HG03520 (cell line): ENCODE results near the gene CRYGS.
"Not testable (repeated sequence)": the region's sequence is repeated elsewhere in the genome, so short reads cannot be mapped to it uniquely, and the experiment has no call there.

Experiments
- ATAC-seq: cut with Tn5 transposase; IDR thresholded peaks from one replicate; pipeline ENCODE4 v1.9.1; 2021; ENCODE audit warnings: mild to moderate bottlenecking, moderate library complexity; ENCODE audit not compliant: unreplicated experiment

Gene CRYGS

DNA sequence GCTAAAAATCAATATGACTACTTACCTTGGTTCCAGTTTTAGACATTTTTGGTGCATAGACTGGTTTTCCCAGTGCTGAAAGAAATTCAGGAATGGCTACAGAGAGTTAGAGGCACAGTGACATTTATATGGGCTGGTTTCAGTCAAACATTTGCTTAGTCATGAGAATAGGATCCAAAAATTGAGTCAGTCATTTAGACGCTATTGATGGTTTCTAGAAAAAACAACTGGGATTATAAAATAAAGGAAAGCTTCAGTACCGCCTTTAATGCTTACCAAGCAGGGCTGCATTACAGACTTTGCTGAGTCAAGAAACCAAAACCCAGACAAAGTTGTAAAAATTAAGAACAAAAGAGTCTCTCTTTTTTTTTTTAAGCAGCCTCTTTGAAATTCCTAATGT lies at the start of gene CRYGS:
TSS of gene CRYGS (minus strand) at position 100 of the 400 bp plus-strand sequence. CDS start at position 46, 54 bp downstream.
- no peak for ATAC-seq

DNA sequence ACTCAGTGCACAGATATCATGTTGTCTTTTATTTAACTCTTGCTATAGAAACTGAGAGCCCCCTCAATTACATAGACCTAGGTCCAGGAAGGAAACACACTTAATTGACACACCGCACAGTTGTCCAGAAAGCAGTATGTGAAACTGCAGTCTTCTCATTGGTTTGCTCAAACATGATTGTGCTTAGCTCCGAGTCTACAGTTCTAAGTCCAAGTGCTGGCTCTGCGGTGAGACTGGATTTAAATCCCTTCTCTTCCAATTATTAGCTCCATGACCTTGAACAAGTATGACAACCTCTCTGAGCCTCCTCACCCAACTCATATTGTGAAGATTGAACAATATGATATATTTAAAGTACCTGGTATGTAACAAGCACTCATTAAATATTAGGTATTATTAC lies 49.7 kb upstream of the CRYGS start:
- ATAC-seq, result no peak

- no peak for ATAC-seq
These were observed 48.5 kb upstream of the CRYGS start for GRCh38 chr3:186592682-186593081.

- no peak for ATAC-seq
These were observed 46.6 kb upstream of the CRYGS start for GRCh38 chr3:186590580-186591295.

- no peak for ATAC-seq
These were observed 45.8 kb upstream of the CRYGS start for GRCh38 chr3:186589856-186590579.

- ATAC-seq, result no peak
These were observed 44.9 kb upstream of the CRYGS start for GRCh38 chr3:186589121-186589520.

DNA sequence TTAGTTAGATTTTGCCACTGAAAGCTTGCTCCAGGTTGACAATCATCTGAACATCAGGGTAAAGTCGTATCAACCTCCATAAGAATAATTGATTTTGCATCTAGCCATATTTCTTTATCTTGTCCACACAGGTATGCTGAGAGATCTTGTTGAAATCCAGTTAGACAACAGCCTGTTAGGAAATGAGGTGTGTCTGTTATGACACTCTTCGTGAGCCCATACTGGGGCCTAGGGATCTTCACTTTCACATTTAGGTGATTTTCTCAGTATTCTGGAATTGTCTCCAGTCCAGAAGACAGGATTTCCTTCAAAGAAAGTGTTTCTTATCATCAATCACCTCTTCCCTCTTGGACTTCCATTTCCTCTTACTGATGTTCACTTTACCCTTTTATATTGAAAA lies 44.5 kb upstream of the CRYGS start:
- no peak for ATAC-seq

GRCh38 chr3:186587183-186587582 lies 43.0 kb upstream of the CRYGS start:
- ATAC-seq, result no peak

DNA sequence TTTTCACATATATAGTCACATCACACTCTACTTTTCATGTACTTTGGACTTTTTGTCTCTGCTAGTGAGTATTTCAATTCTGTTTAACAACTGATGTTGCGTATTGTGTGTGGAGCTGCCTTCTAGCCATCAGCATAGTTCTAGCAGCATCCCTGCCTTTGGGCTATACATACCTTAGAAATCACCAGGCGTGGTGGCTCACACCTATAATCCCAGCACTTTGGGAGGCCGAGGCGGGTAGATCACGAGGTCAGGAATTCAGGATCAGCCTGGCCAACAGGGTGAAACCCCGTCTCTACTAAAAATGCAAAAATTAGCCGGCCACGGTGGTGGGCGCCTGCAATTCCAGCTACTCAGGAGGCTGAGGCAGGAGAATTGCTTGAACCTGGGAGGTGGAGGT lies 42.1 kb upstream of the CRYGS start:
- not testable (repeated sequence) for ATAC-seq

GRCh38 chr3:186583831-186584230 lies 39.7 kb upstream of the CRYGS start:
- no peak for ATAC-seq

GRCh38 chr3:186582541-186582940 lies 38.4 kb upstream of the CRYGS start:
- ATAC-seq, result no peak

- ATAC-seq, result no peak
These were observed 36.6 kb upstream of the CRYGS start for GRCh38 chr3:186580785-186581184.

DNA sequence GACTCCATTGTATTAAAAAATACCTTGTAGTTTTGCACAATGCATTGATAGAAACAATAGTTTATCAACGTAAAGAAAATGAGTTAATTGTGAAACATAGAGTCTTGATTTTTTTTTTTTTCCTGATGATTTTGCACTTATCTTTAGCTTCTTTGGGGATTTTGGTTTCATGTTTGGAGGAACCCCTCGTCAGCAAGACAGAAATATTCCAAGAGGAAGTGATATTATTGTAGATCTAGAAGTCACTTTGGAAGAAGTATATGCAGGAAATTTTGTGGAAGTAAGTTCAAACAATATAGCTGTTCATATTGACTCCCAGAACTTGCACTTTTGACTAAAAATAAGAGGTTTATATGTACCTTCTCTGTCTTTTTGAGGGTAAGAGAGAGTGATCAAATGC lies 33.3 kb upstream of the CRYGS start:
- ATAC-seq, result no peak

- ATAC-seq, result no peak
These were observed 27.4 kb upstream of the CRYGS start for GRCh38 chr3:186571644-186572013.

DNA sequence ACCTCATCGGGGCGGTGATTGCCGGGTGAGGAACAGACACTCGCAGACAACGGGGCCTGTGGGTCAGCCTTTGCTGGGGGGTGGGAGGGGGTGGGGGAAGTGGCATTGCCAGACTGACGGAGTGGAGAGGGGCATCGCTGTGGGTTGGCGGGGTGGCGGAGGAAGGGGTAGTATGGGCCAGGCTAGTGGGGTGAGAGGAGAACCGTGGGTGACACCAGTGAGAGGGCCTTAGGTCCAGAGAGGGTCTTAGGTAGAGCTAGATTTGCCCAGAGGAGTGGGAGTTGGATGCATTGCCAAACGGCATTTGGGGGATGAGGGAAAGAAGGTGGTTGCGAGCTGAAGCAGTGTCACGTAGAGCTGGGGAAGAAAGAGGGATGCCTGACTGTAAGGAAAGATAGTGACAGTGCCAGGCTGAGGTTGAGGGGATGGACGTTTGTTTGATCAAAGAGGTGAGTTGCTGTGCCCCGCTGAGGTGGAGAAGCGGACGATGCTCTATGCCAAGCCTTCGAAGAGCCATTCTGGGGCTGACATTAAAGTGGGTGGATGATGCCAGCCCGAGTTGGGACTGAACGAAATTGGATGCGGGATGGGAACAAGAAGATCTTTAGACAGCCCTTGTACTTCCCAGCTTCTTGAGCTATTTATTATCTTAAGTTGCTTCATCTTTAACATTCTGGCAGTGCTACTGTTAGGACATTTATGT lies 26.9 kb upstream of the CRYGS start:
- ATAC-seq, result no peak

DNA sequence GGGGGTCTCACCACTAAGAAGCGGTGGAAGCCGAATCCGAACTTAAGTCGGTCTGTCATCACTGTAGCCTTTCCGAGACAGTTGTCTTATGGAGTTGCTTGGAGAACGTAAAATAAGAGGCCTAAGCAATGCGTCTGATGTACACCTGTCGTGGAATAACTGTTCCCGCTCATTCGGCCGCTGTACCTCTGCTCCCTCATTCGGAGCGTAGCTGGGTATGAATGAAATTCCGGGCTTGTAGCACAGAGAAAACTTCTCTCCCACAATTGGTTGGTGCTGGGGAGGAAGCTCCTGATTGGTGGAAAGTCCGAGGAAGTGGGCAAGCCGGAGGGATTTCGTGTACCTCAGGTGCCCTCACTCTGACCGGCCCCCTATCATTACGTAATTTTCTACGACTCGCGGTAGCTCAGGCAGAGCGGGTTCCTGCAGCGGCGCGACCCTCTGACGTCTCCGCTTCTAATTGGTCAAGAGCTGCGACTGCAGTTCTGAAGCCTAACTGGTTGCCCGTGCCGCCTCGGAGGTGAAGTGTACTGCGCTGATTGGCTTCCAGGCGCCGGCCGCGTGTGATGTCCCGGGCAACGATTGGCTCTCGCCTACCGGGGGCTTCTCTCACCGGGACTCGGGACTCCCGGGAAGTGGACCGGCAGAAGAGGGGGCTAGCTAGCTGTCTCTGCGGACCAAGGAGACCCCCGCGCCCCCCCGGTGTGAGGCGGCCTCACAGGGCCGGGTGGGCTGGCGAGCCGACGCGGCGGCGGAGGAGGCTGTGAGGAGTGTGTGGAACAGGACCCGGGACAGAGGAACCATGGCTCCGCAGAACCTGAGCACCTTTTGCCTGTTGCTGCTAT lies 26.1 kb upstream of the CRYGS start, which contains the start of gene DNAJB11:
TSS of gene DNAJB11 (plus strand) at position 625 of the 845 bp plus-strand sequence. CDS start at position 803, 178 bp downstream.
- peak; percentile 84 for ATAC-seq

- no peak for ATAC-seq
These were observed 25.6 kb upstream of the CRYGS start for GRCh38 chr3:186569779-186570095.

DNA sequence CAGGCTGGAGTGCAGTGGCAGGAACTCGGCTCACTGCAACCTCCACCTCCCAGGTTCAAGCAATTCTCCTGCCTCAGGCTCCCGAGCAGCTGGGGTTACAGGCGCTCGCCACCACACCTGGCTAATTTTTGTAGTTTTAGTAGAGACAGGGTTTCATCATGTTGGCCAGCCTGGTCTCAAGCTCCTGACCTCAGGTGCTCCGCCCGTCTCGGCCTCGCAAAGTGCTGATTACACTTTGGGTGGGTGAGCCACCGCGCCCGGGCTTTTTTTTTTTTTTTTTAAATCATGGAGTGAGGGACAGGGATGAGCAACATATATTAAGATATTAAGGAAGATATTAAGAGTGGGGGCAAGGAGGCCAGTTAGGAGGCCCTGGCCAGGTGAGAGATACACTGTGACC lies 25.2 kb upstream of the CRYGS start:
- ATAC-seq, result not testable (repeated sequence)

- ATAC-seq, result peak; percentile 46
These were observed 23.1 kb upstream of the CRYGS start, which contains the start of gene TBCCD1 for GRCh38 chr3:186567072-186567921. TBCCD1 (minus strand) TSS chr3:186567339; CDS start chr3:186564329, 3,010 bp downstream.

DNA sequence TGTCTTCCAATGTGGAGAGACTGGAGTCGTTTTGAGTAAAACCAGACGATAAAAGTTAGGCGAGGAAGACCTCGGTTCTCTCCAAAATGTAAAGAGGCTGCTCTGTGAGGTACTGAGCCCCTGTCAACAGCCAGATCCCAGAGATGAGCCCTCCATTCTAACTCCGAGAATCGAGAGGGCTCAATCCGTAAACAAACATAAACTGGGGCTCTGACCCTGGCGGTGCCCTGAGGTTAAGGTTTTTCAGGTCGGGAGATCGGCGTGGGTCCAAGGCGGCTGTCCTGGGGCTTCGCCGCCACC lies 22.5 kb upstream of the CRYGS start:
- ATAC-seq, result no peak
